ENCODE data around the gene MAGI2.

GRCh38 chr7:78788464-78788863 lies 665.0 kb downstream of the MAGI2 start:
- TF ChIP-seq CTCF (IDR thresholded peaks at IDR 0.05; ENCODE audit: extremely low read depth in 1 of 2, insufficient read depth in 1 of 2, low read depth in 1 of 2, low read length in 2 of 2) (no peak), POLR2AphosphoS5 (IDR thresholded peaks at IDR 0.05; ENCODE audit: insufficient read depth, low read depth, low read length) (no peak), POLR2A (IDR thresholded peaks at IDR 0.05; ENCODE audit: low read depth, low read length) (no peak), FOS (IDR thresholded peaks at IDR 0.05; ENCODE audit: borderline replicate concordance, insufficient read depth, low read length) (no peak), EZH2 (IDR thresholded peaks at IDR 0.05; ENCODE audit: borderline replicate concordance, low read depth, low read length, severe bottlenecking) (no peak), MAX (IDR thresholded peaks at IDR 0.05; ENCODE audit: insufficient read depth, insufficient read length) (no peak), JUN (IDR thresholded peaks at IDR 0.05; ENCODE audit: borderline replicate concordance, insufficient read depth, insufficient read length, low read depth) (no peak), GATA2 (IDR thresholded peaks at IDR 0.05; ENCODE audit: insufficient read depth, insufficient read length, low read depth, low read length) (no peak), MYC (IDR thresholded peaks at IDR 0.05; ENCODE audit: low read depth, low read length) (no peak)
